A673 (cell line): ENCODE data around the gene TOMT. TPM values are rescaled to one million over a fixed set of nuclear protein-coding genes. Genes with fewer than 3 reads are reported as not detected.

ENCODE experiments used
- Bru-seq: library from RNA; stranded (reverse); fragments of 400-500 nt; gene quantifications from one replicate; lab custom pipeline; 2021; lab: Mats Ljungman, UMichigan
- BruChase-seq, 2 experiments: library from RNA; stranded (reverse); fragments of 400-500 nt; gene quantifications; one replicate each; lab custom pipeline; 2021; lab: Mats Ljungman, UMichigan
- BruUV-seq: library from RNA; stranded (reverse); fragments of 400-500 nt; replicated peaks from 2 replicates; lab custom pipeline; 2021; lab: Mats Ljungman, UMichigan
- CTCF ChIA-PET: fragments of 300-600 bp; sonication (Branson Sonifier 250); formaldehyde crosslinking; loops from one replicate; lab custom pipeline; 2022; ENCODE audit warnings: antibody characterized with exemption; lab: Charles Lee
- POLR2A ChIA-PET: fragments of 300-600 bp; sonication (Branson Sonifier 250); formaldehyde crosslinking; loops from one replicate; lab custom pipeline; 2022; ENCODE audit warnings: antibody characterized with exemption; ENCODE audit not compliant: low non-redundant PET; lab: Charles Lee
- DNase-seq: peaks from one replicate; pipeline ENCODE4 v3.0.0-alpha.2; 2015; ENCODE audit warnings: low spot score
- H3K27ac ChIP-seq: fragments of 200-600 bp; sonication (generic); 2 replicates; pipeline ENCODE4 v1.5.1; 2016; ENCODE audit warnings: mixed run types, low read depth, mild to moderate bottlenecking, mixed read lengths, antibody characterized with exemption, low read length; ENCODE audit not compliant: poor library complexity, severe bottlenecking
- H3K27me3 ChIP-seq: fragments of 200-600 bp; sonication (generic); replicated peaks from 2 replicates; pipeline ENCODE4 v1.6.1; 2017; ENCODE audit warnings: mixed run types, low read depth, mild to moderate bottlenecking, mixed read lengths, antibody characterized with exemption, low read length; ENCODE audit not compliant: insufficient read depth, poor library complexity
- H3K36me3 ChIP-seq: fragments of 200-600 bp; sonication (generic); 2 replicates; pipeline ENCODE4 v1.6.1; 2016; ENCODE audit warnings: mixed run types, mild to moderate bottlenecking, mixed read lengths, antibody characterized with exemption, low read length; ENCODE audit not compliant: insufficient read depth, poor library complexity, severe bottlenecking
- H3K4me1 ChIP-seq: fragments of 200-600 bp; sonication (generic); 2 replicates; pipeline ENCODE4 v1.6.1; 2017; ENCODE audit warnings: mixed run types, mild to moderate bottlenecking, mixed read lengths, antibody characterized with exemption, low read length; ENCODE audit not compliant: insufficient read depth, poor library complexity, severe bottlenecking
- H3K4me3 ChIP-seq: fragments of 200-600 bp; sonication (generic); 2 replicates; pipeline ENCODE4 v1.5.1; 2016; ENCODE audit warnings: low read depth, mixed run types, mild to moderate bottlenecking, mixed read lengths, low read length; ENCODE audit not compliant: poor library complexity, severe bottlenecking
- H3K9me3 ChIP-seq: fragments of 200-600 bp; sonication (generic); 2 replicates; pipeline ENCODE4 v1.6.1; 2016; ENCODE audit warnings: mixed run types, low read depth, mild to moderate bottlenecking, mixed read lengths, antibody characterized with exemption, low read length; ENCODE audit not compliant: poor library complexity, severe bottlenecking
- EZH2 ChIP-seq: fragments of 200-600 bp; sonication (generic); IDR thresholded peaks from 2 replicates; pipeline ENCODE4 v1.6.1; 2017; ENCODE audit warnings: borderline replicate concordance, low read depth, mild to moderate bottlenecking, mixed read lengths, antibody characterized with exemption, low read length; ENCODE audit not compliant: poor library complexity, severe bottlenecking
- intact Hi-C: fragments of 100-400 bp; cut with micrococcal nuclease; formaldehyde crosslinking; loops from one replicate; pipeline ENCODE4 v1.10.0; 2022; ENCODE audit not compliant: unreplicated experiment
- long read RNA-seq: library from polyadenylated mRNA; stranded (forward); transcript quantifications from one replicate; pipeline ENCODE4 v2.0.0, GENCODE V29; 2022
- total RNA-seq: library from RNA; stranded (reverse); gene quantifications from 2 replicates; pipeline ENCODE4 v1.2.3, GENCODE V29; 2021
- TF ChIP-seq, protein P1 (sequence below): fragments of 300-800, 200-600 bp; sonication (generic); conservative IDR thresholded peaks from 2 replicates; pipeline ENCODE4 v1.5.1; 2017; ENCODE audit warnings: low read depth, mild to moderate bottlenecking, antibody characterized with exemption, low read length, moderate library complexity, mixed read lengths

Gene TOMT, protein sequence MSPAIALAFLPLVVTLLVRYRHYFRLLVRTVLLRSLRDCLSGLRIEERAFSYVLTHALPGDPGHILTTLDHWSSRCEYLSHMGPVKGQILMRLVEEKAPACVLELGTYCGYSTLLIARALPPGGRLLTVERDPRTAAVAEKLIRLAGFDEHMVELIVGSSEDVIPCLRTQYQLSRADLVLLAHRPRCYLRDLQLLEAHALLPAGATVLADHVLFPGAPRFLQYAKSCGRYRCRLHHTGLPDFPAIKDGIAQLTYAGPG
- total RNA-seq (not detected in 2 replicates), Bru-seq, nascent RNA (not detected), BruChase-seq, experiment 1, labeled RNA remaining after a 2-hour chase (not detected), BruChase-seq, experiment 2, labeled RNA remaining after a 6-hour chase (not detected)
- long read RNA-seq, result 0 reads

DNA sequence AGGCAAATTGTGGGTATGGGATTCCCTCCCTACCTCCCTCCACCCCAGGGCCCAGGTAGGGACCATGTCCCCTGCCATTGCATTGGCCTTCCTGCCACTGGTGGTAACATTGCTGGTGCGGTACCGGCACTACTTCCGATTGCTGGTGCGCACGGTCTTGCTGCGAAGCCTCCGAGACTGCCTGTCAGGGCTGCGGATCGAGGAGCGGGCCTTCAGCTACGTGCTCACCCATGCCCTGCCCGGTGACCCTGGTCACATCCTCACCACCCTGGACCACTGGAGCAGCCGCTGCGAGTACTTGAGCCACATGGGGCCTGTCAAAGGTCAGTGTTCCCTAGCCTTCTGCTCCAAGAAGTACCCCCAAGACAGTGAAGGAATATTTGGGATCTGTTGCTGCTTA is at the start of gene TOMT:
TOMT (plus strand) TSS at position 37 of the 400 bp plus-strand sequence; CDS start at position 65, 28 bp downstream.
- Histone ChIP-seq H3K4me3 (no peak within 1 kb of the TSS), H3K36me3 (no peaks in the 10 kb centered on the region), H3K27me3 (no peaks in the 10 kb centered on the region), H3K9me3 (no peaks in the 10 kb centered on the region), H3K27ac (no peak within 1 kb of the TSS), H3K4me1 (peaks cover 14% of the 10 kb centered on the region)
- CTCF ChIA-PET, result no interaction called here
- no peak for TF ChIP-seq EZH2
- TF ChIP-seq, protein P1, sequence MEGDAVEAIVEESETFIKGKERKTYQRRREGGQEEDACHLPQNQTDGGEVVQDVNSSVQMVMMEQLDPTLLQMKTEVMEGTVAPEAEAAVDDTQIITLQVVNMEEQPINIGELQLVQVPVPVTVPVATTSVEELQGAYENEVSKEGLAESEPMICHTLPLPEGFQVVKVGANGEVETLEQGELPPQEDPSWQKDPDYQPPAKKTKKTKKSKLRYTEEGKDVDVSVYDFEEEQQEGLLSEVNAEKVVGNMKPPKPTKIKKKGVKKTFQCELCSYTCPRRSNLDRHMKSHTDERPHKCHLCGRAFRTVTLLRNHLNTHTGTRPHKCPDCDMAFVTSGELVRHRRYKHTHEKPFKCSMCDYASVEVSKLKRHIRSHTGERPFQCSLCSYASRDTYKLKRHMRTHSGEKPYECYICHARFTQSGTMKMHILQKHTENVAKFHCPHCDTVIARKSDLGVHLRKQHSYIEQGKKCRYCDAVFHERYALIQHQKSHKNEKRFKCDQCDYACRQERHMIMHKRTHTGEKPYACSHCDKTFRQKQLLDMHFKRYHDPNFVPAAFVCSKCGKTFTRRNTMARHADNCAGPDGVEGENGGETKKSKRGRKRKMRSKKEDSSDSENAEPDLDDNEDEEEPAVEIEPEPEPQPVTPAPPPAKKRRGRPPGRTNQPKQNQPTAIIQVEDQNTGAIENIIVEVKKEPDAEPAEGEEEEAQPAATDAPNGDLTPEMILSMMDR, result no peak
- POLR2A ChIA-PET, result no interaction called here
- intact Hi-C loops, result no loop called here
- BruUV-seq, result no TSS peak
- DNase-seq, result no peak

DNA sequence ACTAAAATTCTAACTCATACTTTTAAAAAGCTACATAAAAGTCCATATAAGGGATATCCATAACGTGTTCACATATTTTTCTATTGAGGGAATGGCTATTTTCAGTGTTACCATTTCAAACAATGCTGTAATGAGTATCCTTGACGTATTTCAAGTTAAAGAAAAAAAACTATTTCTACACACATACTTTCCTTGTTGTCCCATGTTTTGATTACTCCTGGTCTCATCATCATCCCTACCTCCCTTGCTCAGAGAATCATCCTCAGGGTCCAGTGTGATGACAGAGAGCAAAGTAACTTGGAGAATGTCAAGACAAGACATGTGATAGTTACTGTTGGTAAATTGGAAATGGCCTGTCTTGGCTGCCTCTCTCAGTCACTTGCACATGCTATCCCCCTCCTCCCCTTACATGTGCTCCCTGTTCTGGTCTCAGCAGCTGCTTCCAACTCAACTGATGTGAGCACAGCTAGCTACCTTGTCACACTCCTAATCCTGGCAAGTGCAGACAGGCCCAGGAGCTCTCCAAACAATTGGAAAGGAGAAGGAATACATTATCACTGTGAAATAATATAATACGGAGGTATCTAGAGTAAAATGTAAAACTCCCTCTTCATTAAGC is 47.2 kb upstream of the TOMT start:
- DNase-seq, result no peak
- intact Hi-C loops, result no loop called here
- Histone ChIP-seq H3K27ac (no peak overlapping the region), H3K36me3 (peaks cover 3% of the 10 kb centered on the region), H3K9me3 (no peaks in the 10 kb centered on the region), H3K4me3 (no peak overlapping the region), H3K4me1 (peaks cover 5% of the 10 kb centered on the region), H3K27me3 (no peaks in the 10 kb centered on the region)
- CTCF ChIA-PET, result interaction anchor here (0.6 kb wide), 1 partner anchor 13 kb away, joined by 3 read pairs; no protein-coding TSS in a partner anchor
- no peak for TF ChIP-seq EZH2
- TF ChIP-seq, protein P1, result no peak
- no TSS peak for BruUV-seq
- POLR2A ChIA-PET, result no interaction called here

DNA sequence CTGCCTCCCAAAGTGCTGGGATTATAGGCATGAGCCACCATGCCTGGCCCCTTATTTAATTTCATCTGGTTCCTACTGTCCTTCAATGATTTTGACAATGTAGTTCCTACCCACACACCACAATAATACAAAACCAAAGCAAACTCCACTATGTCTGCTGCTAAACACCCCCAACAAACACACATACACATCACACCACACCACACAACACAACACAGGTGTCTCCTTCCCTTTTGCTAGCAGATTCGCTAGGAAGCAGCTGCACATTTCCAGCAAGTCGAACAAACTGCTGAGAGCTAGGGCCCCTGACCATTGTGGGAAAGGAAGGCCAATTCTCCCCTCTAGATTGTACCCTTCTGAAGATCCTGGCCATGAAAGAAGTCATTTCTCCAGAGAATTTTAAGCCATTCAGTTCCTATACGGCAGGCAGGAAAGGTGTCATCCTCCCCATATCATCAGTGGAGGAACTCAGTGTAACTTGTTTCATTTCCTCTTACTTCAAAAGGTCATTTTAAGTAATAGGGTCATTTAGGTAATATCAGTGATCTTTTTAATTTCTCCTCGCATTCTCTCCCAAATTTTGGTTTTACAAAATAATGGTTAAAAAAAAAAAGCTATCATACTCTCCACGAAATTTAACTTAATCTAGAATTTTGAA is 43.9 kb upstream of the TOMT start:
- intact Hi-C loops, result no loop called here
- H3K27me3 ChIP-seq, result no peaks in the 10 kb centered on the region
- H3K27ac ChIP-seq, result no peak overlapping the region
- H3K9me3 ChIP-seq, result no peaks in the 10 kb centered on the region
- H3K36me3 ChIP-seq, result peaks cover 17% of the 10 kb centered on the region
- H3K4me1 ChIP-seq, result peaks cover 5% of the 10 kb centered on the region
- CTCF ChIA-PET, result no interaction called here
- no peak for DNase-seq
- no peak for TF ChIP-seq EZH2
- TF ChIP-seq, protein P1, result no peak
- no TSS peak for BruUV-seq
- POLR2A ChIA-PET, result interaction anchor here (0.6 kb wide), 1 partner anchor 75 kb away, joined by 3 read pairs; no protein-coding TSS in a partner anchor
- H3K4me3 ChIP-seq, result no peak overlapping the region
